ENCODE data around the gene CEACAM21. TPM values are rescaled to one million over a fixed set of nuclear protein-coding genes. Genes with fewer than 3 reads are reported as not detected.
A peak's percentile ranks its signal among the peaks of the same experiment; 100 is the strongest.

Gene CEACAM21
- total RNA-seq, 2 donors from 2014 or later = 0.44 to 0.51 TPM

DNA sequence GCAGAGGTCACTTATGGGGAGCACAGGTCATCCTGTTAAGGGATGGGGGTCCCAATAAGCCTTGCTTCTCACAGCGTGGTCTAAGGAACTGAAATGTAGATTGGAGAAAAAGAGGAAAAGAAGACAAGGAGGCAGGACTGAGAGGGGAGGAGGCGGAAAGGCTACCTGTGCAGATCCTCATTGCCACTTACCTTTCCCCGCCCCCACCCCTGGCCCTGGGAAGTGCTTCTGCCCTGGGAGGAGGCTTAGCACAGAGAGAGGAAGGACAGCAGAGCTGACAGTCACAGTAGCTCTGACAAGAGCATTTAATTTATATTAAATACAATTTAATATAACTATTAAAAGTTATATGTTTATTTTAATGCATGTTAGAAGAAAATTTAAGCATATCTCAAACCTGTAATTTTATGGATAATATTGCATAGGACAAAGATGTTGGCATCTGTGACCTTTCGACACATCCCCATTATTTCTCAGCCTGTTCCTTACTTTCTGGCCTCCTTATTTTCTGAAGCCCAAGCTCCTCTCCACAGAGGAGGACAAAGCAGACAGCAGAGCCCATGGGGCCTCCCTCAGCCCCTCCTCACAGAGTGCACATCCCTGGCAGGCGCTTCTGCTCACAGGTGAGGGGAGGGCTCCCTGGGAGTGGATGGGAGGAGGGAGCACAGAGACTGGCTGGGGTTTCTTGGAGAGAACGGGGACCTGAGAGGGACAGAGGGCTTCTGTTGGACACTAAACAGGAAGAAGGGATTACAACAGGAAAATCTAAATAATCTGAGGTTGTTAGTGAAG lies 23.4 kb downstream of the CEACAM21 start:
- Mint-ChIP-seq H3K36me3 (ENCODE audit: low read depth) (no peaks in the 10 kb centered on the region), H3K4me3 (no peak overlapping the region), H3K9me3 (peaks cover 33% of the 10 kb centered on the region), H3K27me3 (ENCODE audit: insufficient read depth) (peaks cover 46% of the 10 kb centered on the region), H3K4me1 (peaks cover 9% of the 10 kb centered on the region), H3K27ac (no peak overlapping the region)
- Histone ChIP-seq H3K4me1 (ENCODE audit: control insufficient read depth, insufficient read depth, low read length) (no peaks in the 10 kb centered on the region), H3K9me3 (ENCODE audit: control insufficient read depth, low read length) (no peaks in the 10 kb centered on the region), H3K9ac (ENCODE audit: extremely low read depth, low read length, poor library complexity, severe bottlenecking) (no peak overlapping the region), H3K27ac (ENCODE audit: low read depth, low read length) (no peak overlapping the region), H3K4me3 (ENCODE audit: low read length) (no peak overlapping the region), H3K36me3 (ENCODE audit: control insufficient read depth, insufficient read depth, low read length) (no peaks in the 10 kb centered on the region), H3K27me3 (ENCODE audit: control insufficient read depth, insufficient read depth, low read length, poor library complexity, severe bottlenecking) (peaks cover 34% of the 10 kb centered on the region)
- DNase-seq = peak; percentile 71
- TF ChIP-seq, protein P1, sequence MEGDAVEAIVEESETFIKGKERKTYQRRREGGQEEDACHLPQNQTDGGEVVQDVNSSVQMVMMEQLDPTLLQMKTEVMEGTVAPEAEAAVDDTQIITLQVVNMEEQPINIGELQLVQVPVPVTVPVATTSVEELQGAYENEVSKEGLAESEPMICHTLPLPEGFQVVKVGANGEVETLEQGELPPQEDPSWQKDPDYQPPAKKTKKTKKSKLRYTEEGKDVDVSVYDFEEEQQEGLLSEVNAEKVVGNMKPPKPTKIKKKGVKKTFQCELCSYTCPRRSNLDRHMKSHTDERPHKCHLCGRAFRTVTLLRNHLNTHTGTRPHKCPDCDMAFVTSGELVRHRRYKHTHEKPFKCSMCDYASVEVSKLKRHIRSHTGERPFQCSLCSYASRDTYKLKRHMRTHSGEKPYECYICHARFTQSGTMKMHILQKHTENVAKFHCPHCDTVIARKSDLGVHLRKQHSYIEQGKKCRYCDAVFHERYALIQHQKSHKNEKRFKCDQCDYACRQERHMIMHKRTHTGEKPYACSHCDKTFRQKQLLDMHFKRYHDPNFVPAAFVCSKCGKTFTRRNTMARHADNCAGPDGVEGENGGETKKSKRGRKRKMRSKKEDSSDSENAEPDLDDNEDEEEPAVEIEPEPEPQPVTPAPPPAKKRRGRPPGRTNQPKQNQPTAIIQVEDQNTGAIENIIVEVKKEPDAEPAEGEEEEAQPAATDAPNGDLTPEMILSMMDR (conservative IDR thresholded peaks at IDR 0.05) = no peak
- 25 to 58% methylated on average over 2 to 6 of the region's 6 CpGs for WGBS, 2 experiments (ENCODE audit: insufficient coverage in 1 of 2, insufficient read length in 1 of 2)

DNA sequence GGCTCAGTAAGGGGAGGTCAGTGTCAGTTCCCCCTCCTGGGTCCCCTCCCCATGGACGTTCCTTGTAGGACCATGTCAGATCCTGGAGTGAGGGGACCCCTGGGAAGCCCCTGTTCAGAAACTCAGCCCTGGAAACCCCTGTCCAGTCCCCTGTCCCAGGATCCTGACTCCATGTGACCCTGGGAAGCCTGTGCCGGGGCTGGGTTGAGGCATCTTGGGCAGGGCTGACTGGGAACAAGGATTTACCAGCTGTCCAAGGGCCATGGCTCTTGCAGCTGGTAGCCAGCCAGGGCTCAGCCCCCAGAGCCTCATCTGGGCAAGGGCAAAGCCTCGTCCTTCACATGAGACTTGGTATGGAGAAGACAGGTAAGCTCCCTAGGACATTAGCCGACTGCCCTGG lies 25.8 kb downstream of the CEACAM21 start:
- TF ChIP-seq, protein P1 (conservative IDR thresholded peaks at IDR 0.05) = no peak
- 65 to 66% methylated on average over 3 to 4 of the region's 4 CpGs for WGBS, 2 experiments (ENCODE audit: insufficient coverage in 1 of 2, insufficient read length in 1 of 2)
- no peaks in the 10 kb centered on the region for H3K36me3 ChIP-seq (ENCODE audit: control insufficient read depth, insufficient read depth, low read length)
- H3K27me3 ChIP-seq (ENCODE audit: control insufficient read depth, insufficient read depth, low read length, poor library complexity, severe bottlenecking) = peaks cover 29% of the 10 kb centered on the region
- Mint-ChIP-seq H3K27me3 (ENCODE audit: insufficient read depth) (peaks cover 42% of the 10 kb centered on the region), H3K36me3 (ENCODE audit: low read depth) (no peaks in the 10 kb centered on the region), H3K9me3 (peaks cover 50% of the 10 kb centered on the region), H3K4me3 (no peak overlapping the region), H3K4me1 (peaks cover 9% of the 10 kb centered on the region), H3K27ac (no peak overlapping the region)
- DNase-seq = no peak
- no peak overlapping the region for H3K4me3 ChIP-seq (ENCODE audit: low read length)
- H3K9ac ChIP-seq (ENCODE audit: extremely low read depth, low read length, poor library complexity, severe bottlenecking) = no peak overlapping the region
- H3K9me3 ChIP-seq (ENCODE audit: control insufficient read depth, low read length) = no peaks in the 10 kb centered on the region
- H3K4me1 ChIP-seq (ENCODE audit: control insufficient read depth, insufficient read depth, low read length) = no peaks in the 10 kb centered on the region
- no peak overlapping the region for H3K27ac ChIP-seq (ENCODE audit: low read depth, low read length)

DNA sequence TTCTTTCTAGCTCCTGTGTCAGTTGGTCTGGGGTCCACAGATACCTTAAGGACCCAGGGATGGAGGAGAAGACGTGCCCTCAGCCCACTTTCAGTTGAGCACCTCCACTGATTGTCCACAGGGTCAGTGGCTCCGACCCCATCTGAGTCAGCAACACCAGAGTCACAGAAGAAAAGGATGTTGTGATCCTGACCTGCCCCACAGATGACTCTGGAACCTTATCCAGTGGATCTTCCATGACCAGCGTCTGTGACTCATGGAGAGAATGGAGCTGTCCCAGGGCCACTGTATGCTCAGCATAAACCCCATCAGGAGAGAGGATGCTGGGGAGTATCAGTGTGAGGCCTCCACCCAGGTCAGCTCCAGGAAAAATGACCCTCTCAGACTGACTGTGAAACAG lies 28.9 kb downstream of the CEACAM21 start:
- DNase-seq = no peak
- Histone ChIP-seq H3K36me3 (ENCODE audit: control insufficient read depth, insufficient read depth, low read length) (no peaks in the 10 kb centered on the region), H3K4me3 (ENCODE audit: low read length) (no peak overlapping the region), H3K27me3 (ENCODE audit: control insufficient read depth, insufficient read depth, low read length, poor library complexity, severe bottlenecking) (peaks cover 38% of the 10 kb centered on the region), H3K4me1 (ENCODE audit: control insufficient read depth, insufficient read depth, low read length) (no peaks in the 10 kb centered on the region), H3K27ac (ENCODE audit: low read depth, low read length) (no peak overlapping the region), H3K9me3 (ENCODE audit: control insufficient read depth, low read length) (no peaks in the 10 kb centered on the region), H3K9ac (ENCODE audit: extremely low read depth, low read length, poor library complexity, severe bottlenecking) (no peak overlapping the region)
- TF ChIP-seq, protein P1 (conservative IDR thresholded peaks at IDR 0.05) = no peak
- H3K36me3 Mint-ChIP-seq (ENCODE audit: low read depth) = no peaks in the 10 kb centered on the region
- WGBS, 2 experiments (ENCODE audit: insufficient coverage in 1 of 2, insufficient read length in 1 of 2) = 0 to 27% methylated on average over 1 to 3 of the region's 3 CpGs
- H3K4me3 Mint-ChIP-seq = no peak overlapping the region
- H3K27me3 Mint-ChIP-seq (ENCODE audit: insufficient read depth) = peaks cover 41% of the 10 kb centered on the region
- H3K27ac Mint-ChIP-seq = no peak overlapping the region
- peaks cover 61% of the 10 kb centered on the region for H3K9me3 Mint-ChIP-seq
- peaks cover 5% of the 10 kb centered on the region for H3K4me1 Mint-ChIP-seq
